Measurements from ENCODE around the gene BTBD8. TPM values are rescaled to one million over a fixed set of nuclear protein-coding genes. Genes with fewer than 3 reads are reported as not detected.
"Not testable (repeated sequence)": the region's sequence is repeated elsewhere in the genome, so short reads cannot be mapped to it uniquely, and the experiment has no call there.

Gene BTBD8
- total RNA-seq, result 0.93 and 1.4 TPM in 2 replicates

DNA sequence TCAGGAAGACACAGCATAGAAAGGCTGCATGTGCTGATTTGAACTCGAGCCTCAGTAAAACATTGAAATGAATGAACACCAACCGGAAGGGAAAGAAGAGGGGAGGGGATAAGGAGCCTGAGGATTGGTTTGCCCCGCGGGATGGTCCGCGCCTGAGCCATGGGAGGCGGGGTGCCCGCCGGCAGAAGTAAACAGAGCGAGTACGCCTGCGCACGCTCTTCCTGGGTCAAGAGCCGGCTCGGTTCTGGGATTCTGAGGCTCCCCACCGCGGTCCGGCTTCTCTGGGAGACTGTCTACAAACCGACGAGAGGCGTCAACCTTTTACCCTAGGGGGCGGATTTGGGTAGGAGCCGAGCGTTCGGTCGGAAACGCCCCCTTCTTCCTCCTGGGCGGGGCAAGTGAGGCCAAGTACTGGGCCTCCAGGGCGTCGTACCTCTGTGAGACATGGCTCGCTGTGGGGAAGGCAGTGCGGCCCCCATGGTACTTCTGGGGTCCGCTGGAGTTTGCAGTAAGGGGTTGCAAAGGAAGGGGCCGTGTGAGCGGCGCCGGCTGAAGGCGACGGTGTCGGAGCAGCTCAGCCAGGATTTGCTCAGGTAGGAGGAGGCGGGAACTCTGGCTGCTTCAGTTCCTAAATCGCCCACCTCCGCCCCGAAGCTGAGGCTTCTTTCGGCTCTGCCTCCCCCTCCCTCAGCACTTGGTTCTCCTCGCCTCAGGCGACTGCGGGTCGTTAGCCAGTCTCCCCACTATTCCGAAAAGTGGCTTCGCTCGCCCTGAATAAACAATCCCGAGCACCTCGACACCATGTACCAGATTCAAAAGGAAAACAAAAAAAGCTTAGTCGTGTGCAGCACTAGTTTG lies at the start of gene BTBD8:
TSS of gene BTBD8 (plus strand) at position 218 of the 858 bp plus-strand sequence. CDS start at position 445, 227 bp downstream.
- intact Hi-C loops (cut with micrococcal nuclease), result loop anchor here (1.0 to 5.0 kb wide), 5 partner anchors 193 to 752 kb away; partner anchors contain the start of genes CDC7, GLMN, RPL5 and TGFBR3

DNA sequence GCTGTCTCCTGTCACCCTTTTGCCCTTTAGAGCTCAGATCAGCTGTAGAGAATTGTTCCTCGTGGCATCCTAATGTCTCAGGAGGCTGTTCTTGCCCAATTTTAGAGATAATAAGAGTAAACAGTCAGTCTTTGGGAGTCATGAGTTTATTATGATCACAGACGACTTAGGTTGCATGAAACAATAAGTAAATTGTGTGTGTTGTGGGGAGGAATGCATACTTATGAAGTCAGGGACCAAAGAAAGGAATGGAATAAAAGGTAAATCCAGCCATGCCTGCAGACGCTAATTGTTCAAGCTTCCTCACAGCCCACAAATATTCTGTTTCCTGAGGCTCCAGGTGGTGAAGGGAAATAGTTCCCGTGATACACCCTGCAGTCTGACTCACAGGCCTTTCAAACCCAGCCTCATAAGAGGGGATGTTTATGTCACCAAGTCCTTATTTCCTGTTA lies 49.5 kb upstream of the BTBD8 start:
- intact Hi-C loops (cut with micrococcal nuclease), result no loop called here

DNA sequence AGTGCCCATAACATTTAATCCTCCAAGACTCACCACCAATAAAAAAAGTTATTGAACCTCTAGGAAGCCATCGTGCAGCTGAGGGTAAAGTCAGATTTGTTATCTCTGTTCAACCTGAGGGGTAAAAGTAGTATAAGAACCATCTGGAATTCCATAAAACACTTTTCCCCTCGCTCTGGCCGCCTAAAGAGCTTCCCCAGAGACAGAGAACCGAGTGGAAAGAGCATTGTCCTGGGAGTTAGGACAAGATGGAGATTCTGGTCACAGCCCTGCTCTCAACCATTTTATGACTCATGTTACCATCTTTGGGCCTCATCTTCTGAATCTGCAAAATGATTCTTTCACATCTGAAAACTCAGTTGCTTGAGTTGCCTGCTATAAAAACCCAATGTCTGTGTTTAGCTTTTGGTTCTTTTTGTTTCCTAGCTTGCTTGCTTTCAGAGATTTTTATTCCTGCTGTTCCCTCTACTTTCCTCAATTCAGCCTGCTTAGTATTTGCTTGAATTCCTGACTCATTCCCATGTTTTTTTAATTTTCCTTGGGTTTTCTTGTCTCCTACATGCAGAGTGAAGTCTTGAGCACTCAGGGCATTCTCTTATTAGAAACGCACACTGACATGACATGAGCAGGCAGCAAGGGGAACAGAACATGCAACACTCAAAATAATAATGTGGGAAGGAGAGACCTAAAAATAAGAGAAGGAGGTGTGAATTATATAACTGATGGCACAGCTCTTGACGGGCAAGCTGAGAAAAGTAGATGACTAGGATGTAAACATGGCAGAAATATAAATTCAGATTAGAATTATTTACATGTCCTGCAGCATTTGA lies 48.6 kb upstream of the BTBD8 start:
- intact Hi-C loops (cut with micrococcal nuclease), result no loop called here

DNA sequence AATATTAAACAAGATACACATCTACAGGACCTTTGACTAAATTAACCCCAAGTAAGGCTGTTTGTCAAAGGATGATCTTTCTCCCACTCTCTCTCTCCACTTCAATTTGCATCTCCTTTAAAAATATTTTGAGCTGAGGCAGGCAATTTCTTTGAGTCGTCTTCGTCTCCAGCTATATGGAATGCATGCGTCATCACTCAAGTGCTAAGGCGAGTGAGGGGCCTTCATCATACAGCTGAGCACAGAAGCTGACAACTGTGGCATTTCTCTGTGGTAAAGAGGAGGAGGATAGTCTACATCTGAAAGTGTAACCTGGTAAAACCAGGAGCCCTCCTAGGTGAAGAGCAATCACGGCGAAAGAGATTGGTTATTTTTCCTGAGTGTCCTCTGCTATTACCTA lies 42.7 kb upstream of the BTBD8 start:
- intact Hi-C loops (cut with micrococcal nuclease), result no loop called here

DNA sequence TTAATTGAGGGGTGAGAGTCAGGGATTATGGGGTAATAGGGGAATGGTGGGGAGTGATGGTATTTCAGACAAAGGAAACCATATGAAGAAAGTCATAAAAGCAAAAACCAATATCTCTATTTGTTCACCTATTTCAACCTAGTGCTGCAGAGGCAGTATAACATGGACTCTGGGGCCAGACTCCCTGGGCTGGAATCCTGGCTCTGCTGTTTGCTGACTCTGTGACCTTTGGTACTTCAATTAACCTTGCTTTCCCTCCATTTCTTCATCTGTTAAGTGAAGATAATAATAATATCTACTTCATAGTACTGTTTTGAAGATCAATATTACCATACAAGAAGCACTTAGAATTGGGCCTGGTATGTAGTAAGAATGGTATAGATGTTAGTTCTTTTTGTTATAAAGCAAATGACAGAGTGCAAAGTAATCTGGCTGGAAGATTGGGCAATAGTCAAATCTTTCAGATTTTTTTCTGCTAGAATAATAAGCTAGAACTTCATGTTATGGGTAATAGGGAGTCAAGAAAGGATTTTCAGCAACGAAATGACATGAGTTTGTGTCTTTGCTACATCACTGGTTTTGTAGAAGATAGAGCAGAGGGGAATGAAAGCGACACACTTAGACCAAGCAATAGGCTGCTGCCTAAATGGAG lies 41.3 kb upstream of the BTBD8 start:
- intact Hi-C loops (cut with micrococcal nuclease), result no loop called here

DNA sequence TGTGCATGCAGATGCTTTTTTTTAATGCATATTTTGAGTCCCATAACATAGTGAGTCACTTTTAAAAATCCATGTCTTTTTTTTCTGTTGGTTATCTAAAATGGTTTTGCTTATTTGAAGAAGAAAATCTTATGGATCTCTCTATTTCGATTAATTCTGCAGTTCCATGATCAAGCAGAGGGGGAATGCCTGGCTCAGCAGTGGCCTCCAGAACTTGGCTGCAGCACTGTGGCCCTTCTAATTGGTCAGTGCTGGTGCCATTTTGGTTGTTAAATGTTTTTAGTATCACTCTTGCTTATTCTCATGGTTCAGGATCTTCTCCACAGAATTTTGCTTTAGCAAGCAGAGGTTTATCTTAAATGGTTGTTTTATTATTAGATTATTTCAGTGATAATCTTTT lies 39.2 kb upstream of the BTBD8 start:
- intact Hi-C loops (cut with micrococcal nuclease), result no loop called here

DNA sequence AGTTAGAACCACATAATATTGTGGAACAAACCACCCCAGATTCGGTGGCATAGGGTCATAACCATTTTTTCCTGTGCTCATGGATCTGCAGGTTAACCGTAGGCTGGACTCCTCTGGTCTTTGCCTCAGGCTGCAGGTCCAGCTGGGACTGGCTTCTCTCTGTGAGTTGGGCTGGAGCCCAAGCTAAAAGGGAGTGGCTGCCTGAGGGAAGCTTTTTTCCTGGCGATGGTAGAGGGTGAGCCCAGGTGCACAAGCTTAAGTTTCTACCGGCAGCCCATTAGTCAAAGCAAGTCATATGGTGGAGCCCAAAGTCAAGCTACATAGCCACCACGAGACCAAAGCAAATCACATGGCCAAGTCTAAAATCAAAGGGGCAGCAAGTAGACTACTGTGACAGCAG lies 36.5 kb upstream of the BTBD8 start:
- intact Hi-C loops (cut with micrococcal nuclease), result no loop called here

DNA sequence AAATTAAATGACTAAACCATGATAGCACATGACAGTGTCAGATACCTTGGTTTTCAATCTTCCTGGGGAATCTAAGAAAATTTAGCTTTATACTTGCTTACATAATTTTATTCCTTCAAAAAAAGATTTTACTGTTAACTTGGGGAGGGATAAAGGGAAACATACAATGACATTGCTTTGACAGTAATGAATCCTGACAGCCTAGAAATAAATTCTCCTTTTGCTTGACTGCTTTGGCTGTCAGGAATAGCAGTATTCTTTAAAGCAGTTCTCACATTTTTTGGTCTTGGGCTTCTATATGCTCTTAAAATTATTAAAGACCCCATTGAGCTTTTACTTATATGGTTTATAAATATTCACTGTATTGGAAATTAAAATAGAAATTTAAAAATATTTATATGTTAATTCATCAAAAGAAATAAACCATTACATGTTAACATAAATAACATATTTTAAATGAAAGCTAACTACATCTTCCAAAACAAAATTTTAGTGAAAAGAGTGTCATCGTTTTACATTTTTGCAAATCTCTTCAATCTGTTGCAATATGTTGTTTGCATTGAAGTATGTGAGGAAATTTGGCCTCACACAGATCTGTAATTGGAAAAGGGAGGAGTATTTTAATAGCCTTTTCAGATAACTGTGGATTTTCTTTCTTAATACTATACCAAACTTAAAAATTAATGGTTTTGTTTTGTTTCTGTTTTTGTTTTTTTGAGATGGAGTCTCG lies 34.2 kb upstream of the BTBD8 start:
- intact Hi-C loops (cut with micrococcal nuclease), result no loop called here

DNA sequence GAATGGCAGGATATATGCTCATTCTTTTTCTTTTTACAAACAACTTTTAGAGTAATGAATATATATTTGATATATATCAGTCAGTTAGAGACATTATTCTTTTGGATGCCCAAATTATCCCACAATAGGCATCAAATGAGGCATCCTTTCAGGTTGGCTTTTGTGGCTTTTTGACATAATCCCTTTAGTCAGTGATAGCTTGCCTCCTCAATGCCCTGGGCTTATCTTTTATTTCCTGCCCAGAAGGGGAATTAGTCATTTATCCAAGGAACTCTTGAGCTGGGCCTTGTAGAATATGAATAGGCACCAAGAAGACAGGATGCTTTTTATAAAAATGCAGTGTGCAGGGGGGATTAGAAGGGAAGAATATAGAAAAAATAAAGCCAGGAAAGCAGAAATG lies 28.2 kb upstream of the BTBD8 start:
- intact Hi-C loops (cut with micrococcal nuclease), result no loop called here

DNA sequence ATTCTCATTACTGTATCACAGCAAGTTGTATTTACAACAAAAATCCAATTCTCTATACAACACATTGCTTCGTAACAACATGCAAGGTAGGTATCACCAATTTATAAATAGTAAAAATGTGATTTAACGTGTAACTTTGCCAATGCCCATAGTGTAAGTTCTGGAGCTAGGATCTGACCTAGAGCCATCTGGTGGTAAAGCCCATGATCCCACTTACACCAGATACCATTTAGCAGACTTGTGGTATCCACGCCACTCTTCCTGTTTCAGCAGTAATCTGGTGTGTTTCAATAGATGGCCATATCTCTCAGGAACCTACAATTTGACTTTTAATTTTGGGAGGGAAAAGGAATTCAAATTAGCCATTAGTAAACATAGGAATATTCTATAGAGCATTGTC lies 15.1 kb upstream of the BTBD8 start:
- intact Hi-C loops (cut with micrococcal nuclease), result no loop called here

DNA sequence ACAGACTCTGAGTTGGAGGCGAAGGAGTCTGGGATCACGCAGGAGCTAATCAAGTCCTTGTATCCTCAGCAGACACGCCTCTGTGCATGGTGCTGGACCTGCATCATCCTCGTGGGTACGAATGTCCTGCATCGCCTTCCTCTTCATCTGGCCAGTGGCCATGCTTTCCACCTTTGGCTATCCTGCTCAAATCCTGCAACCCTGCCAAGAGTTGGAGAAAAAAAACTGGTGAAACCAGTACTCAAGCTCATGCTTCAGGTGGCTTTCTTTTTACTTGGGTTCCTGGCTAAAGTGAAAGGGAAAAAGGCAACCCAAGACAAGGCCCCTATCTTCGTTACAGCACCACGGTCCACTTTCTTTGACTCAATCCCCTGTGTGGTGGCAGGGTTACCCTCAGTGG lies 13.8 kb upstream of the BTBD8 start:
- intact Hi-C loops (cut with micrococcal nuclease), result no loop called here

DNA sequence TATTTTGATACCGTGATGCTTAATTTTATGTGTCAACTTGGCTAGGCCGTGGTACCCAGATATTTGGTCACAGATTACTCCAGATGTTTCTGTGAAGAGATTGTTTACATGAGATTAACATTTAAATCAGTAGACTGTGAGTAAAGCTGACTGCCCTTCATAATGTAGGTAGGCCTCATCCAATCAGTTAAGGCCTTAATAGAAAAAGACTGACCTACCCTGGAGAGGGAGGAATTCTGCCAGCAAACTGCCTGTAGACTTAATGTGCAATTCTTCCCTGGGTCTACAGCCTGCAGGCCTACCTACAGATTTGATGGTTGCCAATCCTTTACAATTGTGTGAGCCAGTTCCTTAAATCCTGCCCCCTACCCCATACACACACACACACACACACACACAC lies 9.3 kb upstream of the BTBD8 start:
- intact Hi-C loops (cut with micrococcal nuclease), result no loop called here

DNA sequence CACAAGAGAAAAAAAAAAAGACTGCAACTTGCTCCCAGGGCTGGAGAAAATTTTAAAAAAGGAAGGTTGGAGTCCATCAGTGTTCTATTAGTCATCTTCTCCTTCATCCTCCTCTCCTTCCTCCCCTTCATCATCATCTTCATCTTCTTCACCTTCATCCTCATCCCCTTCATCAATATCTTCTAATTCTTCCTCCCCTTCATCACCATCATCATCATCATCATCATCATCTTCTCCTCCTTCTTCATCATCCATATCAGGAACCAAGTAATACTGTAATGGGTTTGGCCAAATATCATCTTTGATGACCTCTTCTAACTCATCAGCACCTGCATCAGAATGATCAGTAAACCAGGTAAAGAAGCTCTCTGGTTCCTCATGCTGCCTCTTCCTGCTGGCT lies 5.7 kb upstream of the BTBD8 start:
- intact Hi-C loops (cut with micrococcal nuclease), result not testable (repeated sequence)

DNA sequence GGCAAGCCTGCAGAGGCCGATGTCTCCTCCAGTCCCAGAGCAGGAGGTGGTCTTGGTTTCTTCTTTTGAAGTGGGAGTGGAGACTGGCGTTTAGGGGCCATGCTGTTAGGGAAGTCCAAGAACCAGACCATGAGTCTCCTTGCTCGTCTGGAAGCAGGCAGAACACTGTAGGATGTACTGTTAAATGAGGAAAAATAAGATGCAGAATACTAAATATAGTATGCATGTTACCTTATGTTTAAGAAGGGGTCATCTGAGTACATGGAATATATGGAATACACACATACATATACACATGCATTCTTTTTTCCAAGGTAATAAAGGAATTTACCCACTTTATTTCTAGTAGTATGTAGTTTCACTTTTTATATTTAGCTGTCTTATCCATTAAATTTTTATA lies 4.8 kb upstream of the BTBD8 start, which contains the start of gene SETSIP:
TSS of gene SETSIP (minus strand) at position 101 of the 400 bp plus-strand sequence. CDS start at position 101, 0 bp downstream.
- intact Hi-C loops (cut with micrococcal nuclease), result no loop called here

DNA sequence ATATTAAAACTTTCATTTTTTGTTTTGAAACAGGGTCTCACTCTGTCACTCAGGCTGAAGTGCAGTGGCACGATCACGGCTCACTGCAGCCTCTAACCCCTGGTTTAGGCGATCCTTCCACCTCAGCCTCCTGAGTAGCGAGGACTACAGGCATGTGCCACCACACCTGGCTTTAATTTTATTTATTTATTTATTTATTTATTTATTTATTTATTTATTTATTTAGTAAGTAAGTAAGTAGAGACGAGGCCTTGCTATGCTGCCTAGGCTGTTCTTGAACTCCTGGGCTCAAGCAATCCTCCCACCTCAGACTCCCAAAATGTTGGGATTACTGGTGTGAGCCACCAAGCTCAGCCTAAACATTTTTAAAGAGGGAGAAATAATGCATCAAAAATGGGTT lies 3.8 kb upstream of the BTBD8 start:
- intact Hi-C loops (cut with micrococcal nuclease), result no loop called here

DNA sequence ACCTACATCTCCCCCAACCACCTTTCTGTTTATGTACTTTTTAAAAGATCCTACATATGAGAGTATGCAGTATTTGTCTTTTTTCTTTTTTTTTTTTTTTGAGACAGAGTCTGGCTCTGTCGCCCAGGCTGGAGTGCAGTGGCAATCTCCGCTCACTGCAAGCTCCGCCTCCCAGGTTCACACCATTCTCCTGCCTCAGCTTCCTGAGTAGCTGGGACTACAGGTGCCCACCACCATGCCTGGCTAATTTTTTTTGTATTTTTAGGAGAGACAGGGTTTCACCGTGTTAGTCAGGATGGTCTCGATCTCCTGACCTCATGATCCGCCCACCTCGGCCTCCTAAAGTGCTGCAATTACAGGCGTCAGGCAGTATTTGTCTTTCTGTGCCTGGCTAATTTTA lies 2.1 kb upstream of the BTBD8 start:
- intact Hi-C loops (cut with micrococcal nuclease), result not testable (repeated sequence)

DNA sequence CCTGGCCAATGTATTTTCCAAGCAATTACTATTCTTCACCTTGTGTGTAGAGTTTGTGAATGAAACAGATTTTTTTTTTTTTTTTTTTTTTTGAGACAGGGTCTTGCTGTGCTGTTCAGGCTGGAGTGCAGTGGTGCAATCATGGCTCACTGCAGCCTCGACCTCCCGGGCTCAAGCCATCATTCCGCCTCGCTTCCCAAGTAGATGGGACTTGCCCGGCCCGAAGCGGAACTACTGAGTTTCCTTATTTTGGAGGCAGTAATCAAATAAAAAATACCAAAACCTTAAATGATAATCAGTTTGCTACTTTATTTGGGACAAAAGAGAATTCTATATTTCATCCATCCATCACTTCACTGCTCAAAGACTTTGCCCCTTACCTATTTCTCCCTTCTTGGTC lies 704 bp upstream of the BTBD8 start:
- intact Hi-C loops (cut with micrococcal nuclease), result no loop called here

DNA sequence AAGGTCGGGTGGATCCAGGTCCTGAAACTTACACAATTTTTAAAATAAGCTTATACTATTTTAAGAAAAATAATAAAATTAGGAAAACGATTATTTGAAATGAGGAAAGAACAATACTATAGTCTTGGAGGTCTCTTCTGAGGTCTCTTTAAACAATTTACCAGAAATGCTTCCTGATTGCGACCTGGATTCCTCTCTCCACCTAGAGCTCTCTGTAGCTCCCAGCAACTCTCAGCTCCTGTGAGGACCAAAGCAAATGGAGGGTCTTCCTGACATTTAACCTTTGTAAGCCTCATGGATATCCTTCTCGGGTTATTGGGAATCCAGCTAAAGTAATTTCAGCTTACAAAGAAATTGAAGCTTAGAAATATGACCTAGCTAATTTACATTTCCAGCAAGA lies 886 bp downstream of the BTBD8 start:
- intact Hi-C loops (cut with micrococcal nuclease), result loop anchor here (5.0 kb wide), 4 partner anchors 194 to 751 kb away; partner anchors contain the start of genes CDC7, RPL5 and TGFBR3

DNA sequence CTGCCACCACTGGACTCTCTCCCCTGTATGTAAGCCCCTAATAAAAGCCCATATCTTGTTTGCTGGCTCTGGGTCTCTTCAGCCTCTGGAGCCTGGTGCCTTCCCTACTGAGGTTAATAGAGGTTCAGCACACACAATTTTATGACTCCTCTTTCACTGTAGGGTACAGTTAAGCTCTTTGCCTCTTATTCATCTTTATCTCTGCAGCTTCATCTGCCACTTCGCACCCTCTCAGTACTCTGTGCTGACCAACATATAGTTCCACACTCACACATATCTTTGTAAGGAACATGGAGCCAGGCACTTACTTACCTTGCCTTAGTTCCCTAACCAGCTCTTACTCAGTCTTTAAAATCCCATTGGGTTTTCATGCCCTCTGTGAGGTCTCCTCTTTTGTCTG lies 4.5 kb downstream of the BTBD8 start:
- intact Hi-C loops (cut with micrococcal nuclease), result loop anchor here (5.0 kb wide), 4 partner anchors 197 to 748 kb away; partner anchors contain the start of genes CDC7, RPL5 and TGFBR3

DNA sequence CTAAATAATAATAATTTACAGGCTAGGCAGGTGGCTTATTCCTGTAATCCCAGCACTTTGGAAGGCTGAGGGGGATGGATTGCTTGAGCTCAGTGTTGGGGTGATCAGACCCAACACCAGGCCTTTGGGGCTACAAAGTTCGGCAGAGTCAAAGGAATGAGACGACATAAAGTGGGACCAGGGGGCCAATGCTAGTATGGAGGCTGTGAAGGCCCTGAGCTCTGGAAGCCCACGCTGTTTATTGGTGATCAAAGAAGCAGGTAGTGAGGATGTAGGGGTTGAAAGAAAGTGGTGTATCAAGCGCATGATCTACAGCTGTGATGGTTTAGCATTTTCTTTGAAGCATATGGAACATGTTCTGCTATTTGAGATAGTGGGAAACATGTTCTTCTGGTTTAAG lies 5.6 kb downstream of the BTBD8 start:
- intact Hi-C loops (cut with micrococcal nuclease), result no loop called here

DNA sequence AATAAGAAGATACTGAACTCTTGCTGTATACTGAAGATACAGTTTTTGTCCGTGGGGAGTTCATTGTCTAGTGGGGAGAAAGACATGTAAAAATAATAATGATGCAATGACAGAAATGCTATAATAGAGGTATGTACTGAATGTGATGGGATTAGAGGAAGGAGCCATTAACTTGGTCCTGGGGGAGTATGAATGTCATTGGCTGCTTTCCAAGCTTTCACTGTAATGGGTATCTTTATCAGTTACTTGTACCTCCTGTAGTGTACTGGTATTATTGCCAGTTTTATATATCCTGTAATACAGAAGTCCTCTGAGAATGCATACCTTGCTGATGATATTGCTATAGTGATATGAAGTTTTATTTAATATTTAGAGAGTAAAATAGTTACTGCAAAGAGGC lies 7.4 kb downstream of the BTBD8 start:
- intact Hi-C loops (cut with micrococcal nuclease), result no loop called here
